ENCODE results near the gene MACROD2.
A peak's percentile ranks its signal among the peaks of the same experiment; 100 is the strongest.

The MACROD2 gene

GRCh38 chr20:15623215-15623614 is 1627.9 kb downstream of the MACROD2 start:
- no peak for DNase-seq

GRCh38 chr20:15625981-15626380 is 1630.7 kb downstream of the MACROD2 start:
- DNase-seq: no peak

GRCh38 chr20:15627089-15627488 is 1631.8 kb downstream of the MACROD2 start:
- DNase-seq: no peak

- DNase-seq: no peak
Measured at GRCh38 chr20:15627501-15627903, 1632.2 kb downstream of the MACROD2 start.

GRCh38 chr20:15628851-15629353 is 1633.6 kb downstream of the MACROD2 start:
- DNase-seq: no peak

GRCh38 chr20:15630360-15630759 is 1635.0 kb downstream of the MACROD2 start:
- DNase-seq: no peak

GRCh38 chr20:15632680-15633079 is 1637.4 kb downstream of the MACROD2 start:
- no peak for DNase-seq

GRCh38 chr20:15634102-15634501 is 1638.8 kb downstream of the MACROD2 start:
- DNase-seq: no peak

GRCh38 chr20:15637546-15637945 is 1642.2 kb downstream of the MACROD2 start:
- DNase-seq: no peak

- no peak for DNase-seq
Measured at GRCh38 chr20:15637950-15638754, 1642.8 kb downstream of the MACROD2 start.

- no peak for DNase-seq
Measured at GRCh38 chr20:15638816-15639215, 1643.5 kb downstream of the MACROD2 start.

- no peak for DNase-seq
Measured at GRCh38 chr20:15639839-15640238, 1644.5 kb downstream of the MACROD2 start.

GRCh38 chr20:15642109-15642508 is 1646.8 kb downstream of the MACROD2 start:
- no peak for DNase-seq

- no peak for DNase-seq
Measured at GRCh38 chr20:15642676-15643075, 1647.4 kb downstream of the MACROD2 start.

- DNase-seq: no peak
Measured at GRCh38 chr20:15643713-15644112, 1648.4 kb downstream of the MACROD2 start.

GRCh38 chr20:15645816-15646215 is 1650.5 kb downstream of the MACROD2 start:
- no peak for DNase-seq

- DNase-seq: no peak
Measured at GRCh38 chr20:15653396-15654207, 1658.3 kb downstream of the MACROD2 start.

- peak; percentile 37 for DNase-seq
Measured at GRCh38 chr20:15654208-15654649, 1658.9 kb downstream of the MACROD2 start.

GRCh38 chr20:15655295-15655874 is 1660.1 kb downstream of the MACROD2 start:
- no peak for DNase-seq

GRCh38 chr20:15656124-15656523 is 1660.8 kb downstream of the MACROD2 start:
- no peak for DNase-seq

- DNase-seq: no peak
Measured at GRCh38 chr20:15658295-15658694, 1663.0 kb downstream of the MACROD2 start.

GRCh38 chr20:15673206-15673605 is 1677.9 kb downstream of the MACROD2 start:
- DNase-seq: no peak
